ENCODE measurements around the gene RPS2. TPM values are rescaled to one million over a fixed set of nuclear protein-coding genes. Genes with fewer than 3 reads are reported as not detected.
A peak's percentile ranks its signal among the peaks of the same experiment; 100 is the strongest.

RPS2 gene
- total RNA-seq, 1 experiment from 2014 or later: 10,766 TPM

DNA sequence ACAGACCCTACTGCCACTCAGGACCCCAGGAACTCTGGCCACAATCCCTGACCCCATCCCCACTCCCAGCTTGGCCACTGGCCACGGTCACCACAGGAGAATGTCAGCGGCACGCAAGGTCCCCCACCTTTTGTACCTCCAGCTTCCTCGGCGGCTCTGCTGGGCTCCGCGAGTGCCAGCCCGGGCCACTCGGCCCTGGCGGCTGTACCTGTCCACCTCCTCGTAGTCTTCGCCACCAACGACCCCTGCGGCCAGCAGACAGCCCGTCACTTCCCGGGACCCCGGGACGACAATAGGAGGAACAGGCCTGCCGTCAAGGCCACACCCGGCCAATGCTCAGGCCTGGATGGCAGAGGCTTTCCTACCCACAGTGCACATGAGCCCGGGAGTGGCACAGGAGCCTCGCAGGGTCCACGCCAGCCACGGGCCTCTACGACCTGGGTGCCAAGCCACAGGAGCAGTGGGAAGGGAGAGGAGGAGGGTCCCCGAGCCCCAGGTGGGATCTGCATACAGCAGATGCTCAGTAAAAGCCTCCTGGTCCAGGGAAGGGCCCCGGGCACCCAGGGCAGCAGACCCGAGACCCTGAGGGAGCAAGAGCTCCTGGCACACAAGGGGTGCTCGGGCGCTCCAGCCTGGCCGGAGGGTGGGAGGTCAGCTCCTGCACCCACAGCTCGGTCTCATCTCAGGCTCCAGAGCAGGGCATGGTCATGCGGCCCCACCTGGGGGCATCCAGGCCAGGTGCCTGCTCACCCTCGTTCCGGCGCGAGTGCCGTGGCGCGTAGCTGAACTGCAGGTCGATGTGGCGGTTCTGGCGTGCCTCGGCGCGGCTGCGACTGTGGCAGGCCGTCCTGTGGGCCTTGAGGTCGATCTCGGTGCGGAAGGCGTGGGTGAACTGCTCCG lies 37.1 kb upstream of the RPS2 start:
- DNase-seq (ENCODE audit: low read depth): no peak
- in situ Hi-C loops (cut with HindIII; ENCODE audit: low pct_unique_long_range_greater_than_20kb, low sequenced_read_pairs): no loop called here

DNA sequence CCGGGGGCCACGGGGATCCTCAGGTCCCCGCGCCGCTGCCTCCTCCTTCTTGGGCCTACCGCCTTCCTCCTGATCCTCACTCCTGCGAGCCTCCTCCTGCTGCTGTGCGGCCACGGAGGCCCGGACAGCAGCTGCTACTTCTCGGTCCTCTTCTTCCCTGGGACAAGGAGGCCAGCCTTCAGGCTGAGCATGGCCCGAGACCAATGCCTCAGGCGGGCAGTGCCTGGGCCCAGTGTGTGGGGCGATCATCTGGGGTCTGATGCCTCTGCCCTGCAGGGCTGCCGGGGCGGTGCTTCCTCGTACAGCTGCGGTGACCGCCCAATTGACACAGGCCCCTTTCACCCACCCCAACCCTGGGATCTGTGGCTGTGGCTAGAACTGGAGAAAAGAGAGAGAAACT lies 36.4 kb upstream of the RPS2 start:
- in situ Hi-C loops (cut with HindIII; ENCODE audit: low pct_unique_long_range_greater_than_20kb, low sequenced_read_pairs): no loop called here
- no peak for DNase-seq (ENCODE audit: low read depth)

DNA sequence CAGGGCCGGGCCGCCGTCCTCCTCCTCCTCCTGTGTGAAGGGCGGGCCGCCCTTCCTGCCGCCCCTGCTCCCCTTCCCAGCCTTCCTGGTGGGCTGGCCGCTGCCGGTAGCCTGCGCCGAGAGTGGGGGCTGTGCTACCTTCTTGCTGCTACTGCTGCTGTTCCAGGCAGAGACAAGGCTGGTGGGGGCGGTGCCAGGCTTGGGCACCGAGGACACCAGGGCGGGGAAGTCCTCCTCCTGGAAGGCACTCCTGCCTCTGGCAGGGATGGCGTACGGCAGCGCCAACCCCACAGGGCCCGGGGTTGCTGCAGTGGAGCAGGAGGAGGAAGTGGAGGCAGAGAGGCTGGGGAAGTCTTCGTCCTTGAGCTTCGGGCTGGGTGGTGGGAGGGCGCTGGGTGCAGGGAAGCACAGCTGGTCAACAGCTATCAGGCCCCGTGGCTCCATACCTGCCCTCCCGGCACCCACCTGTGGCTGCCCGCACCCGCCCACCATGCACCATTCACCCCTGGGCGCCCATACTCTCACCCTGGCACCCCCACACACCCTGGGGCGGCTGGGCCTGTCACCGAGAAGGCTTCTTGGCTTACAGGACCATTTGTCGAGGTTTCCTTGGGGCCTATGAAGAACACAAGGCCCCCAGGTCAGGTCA lies 35.4 kb upstream of the RPS2 start:
- DNase-seq (ENCODE audit: low read depth): no peak
- in situ Hi-C loops (cut with HindIII; ENCODE audit: low pct_unique_long_range_greater_than_20kb, low sequenced_read_pairs): no loop called here

DNA sequence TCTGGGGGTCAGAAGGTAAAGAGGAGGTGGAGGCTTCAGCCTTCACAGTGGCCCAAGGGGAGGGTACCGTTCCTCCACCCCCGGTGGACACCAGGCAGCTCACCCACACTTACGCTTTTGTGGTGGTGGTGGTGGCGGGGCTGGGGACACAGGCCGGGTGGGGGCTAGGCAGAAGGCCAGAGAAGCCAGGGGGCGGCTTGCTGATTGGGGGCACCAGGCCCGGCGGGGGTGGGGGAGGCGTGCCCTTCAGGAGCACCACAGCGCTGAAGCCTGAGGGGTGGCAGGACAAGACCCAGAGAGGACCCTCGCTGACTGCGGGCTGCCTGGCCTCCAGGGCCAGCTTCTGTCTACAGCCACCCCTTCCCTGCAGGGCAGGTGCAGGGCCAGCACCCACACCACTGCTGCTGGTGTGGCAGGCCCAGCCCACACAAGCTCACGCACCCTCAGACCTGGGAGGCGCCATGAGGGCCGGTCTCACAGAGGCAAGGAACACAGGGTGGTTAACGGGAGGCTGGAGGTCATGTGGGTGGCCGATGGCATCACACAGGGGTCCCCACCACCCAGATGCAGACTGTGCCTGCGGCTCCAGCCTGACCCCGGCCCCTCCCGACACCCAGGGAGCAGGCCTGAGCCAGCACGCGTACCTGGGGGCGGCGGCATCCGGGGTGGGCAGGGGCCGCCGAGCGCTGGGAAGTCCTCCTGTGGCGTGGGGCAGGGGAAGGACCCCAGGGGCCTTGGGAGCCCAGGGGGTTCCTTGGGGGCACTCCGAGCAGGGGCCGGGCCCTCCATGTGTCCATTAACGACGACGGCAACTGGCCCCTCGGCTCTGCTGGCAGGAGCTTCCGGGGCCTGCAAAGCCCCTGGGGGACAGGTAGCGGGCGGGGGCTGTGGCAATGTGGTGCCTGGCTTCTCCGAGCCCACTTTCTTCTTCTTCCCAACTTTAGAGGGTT lies 34.5 kb upstream of the RPS2 start:
- DNase-seq (ENCODE audit: low read depth): no peak
- in situ Hi-C loops (cut with HindIII; ENCODE audit: low pct_unique_long_range_greater_than_20kb, low sequenced_read_pairs): no loop called here

DNA sequence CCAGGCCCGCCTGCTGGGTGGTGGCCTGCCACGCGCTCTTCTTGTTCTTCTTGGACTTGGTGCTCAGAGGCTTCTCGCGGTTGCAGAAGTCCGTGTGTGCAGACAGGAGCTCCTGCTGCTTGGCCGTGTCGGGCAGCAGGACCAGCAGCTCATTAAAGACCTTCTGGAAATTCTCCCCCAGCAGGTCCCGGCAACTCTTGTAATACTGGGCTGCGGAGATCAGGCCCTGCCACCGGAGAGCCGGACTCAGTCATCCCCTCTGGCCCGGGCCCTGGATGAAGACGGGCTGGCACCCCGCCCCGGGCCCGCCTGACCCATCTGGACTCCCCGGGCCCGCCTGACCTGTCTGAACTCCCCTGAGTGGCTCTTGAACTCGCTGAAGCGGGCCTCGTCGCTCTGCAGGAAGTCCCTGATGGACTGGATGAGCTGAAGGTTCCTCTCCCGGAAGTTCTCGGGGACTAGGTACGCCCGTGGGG lies 33.8 kb upstream of the RPS2 start:
- in situ Hi-C loops (cut with HindIII; ENCODE audit: low pct_unique_long_range_greater_than_20kb, low sequenced_read_pairs): no loop called here

DNA sequence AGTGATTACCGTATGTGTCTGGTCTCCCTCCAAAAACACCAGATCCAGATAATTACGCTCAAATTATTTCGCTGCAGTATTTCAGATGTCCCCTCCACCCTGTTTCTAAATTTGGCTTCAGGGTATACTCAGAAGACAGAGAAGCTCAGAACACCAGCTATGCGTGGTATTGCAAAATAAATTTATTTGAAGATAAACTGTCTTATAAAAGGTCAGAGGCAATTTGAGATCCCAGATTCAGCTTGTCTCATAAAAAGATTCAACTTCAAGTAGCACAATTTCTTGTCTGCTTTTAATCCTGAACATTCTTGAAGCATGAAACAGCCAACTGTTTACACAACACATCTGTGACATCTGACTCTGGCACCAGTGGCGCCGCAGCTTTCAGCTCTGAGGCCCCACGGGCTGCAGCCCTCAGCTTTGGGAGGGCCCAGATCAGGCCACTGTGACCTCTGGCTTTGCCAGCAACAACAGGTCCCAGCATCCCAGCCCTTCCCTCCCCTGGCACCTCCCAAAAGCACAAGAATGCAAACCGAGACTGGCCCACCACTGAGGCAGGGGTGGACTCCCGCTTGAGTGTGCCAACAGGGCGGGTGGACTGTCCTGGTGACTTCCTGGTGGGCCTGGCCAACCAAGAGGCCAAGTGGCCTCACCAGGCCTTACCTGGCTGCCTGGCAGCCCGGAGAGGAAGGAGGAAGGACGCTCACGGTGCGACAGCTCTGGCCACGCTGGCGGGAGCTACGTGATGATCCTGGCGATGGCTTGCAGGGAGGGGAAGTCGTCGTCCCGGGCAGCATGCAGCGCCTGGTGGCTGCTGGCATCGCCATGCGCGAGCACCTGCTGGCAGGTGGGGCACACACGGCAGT lies 33.1 kb upstream of the RPS2 start:
- in situ Hi-C loops (cut with HindIII; ENCODE audit: low pct_unique_long_range_greater_than_20kb, low sequenced_read_pairs): no loop called here
- DNase-seq (ENCODE audit: low read depth): peak; percentile 59

More for the DNA sequence above, 33.8 kb upstream of the RPS2 start:
- no peak for DNase-seq (ENCODE audit: low read depth)

DNA sequence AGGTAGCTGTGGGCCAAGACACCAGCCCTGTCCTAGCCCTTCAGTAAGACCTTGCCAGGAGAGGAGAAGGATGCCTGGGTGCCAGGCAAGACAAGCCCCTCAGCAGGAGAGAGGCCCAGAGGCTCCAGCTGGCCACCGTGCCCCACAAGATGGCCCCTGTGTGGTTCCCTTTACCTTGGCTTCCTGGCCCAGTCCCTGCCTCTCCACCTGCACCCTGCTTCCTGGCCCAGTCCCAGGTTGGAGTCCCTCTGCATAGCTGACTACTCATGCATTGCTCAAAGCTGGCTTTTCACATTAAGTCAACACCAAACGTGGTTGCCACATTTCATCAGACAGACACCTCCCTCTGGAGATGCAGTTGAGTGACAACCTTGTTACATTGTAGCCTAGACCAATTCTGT lies 29.1 kb upstream of the RPS2 start:
- peak; percentile 82 for DNase-seq (ENCODE audit: low read depth)
- in situ Hi-C loops (cut with HindIII; ENCODE audit: low pct_unique_long_range_greater_than_20kb, low sequenced_read_pairs): no loop called here

DNA sequence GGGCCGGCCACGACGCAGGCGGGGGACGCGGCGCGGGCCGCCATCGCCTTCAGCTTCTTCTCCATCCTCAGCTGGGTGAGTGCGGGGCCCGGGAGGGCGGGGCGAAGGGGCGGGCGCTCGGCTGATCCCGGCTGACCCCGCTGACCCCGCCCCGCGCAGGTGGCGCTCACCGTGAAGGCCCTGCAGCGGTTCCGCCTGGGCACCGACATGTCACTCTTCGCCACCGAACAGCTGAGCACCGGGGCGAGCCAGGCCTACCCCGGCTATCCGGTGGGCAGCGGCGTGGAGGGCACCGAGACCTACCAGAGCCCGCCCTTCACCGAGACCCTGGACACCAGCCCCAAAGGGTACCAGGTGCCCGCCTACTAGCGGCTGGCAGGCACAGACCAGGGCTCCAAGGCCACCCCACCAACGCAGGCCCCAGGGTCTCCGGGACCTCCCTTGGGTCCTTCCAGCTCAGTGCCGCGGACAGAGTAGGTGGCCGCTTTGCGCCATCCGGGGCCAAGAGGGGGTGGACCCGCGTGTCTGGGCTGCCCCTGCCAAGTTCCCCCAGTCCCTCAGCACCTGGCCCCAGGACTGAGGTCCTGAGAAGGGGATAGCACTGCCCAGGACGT lies 28.2 kb upstream of the RPS2 start:
- DNase-seq (ENCODE audit: low read depth): no peak
- in situ Hi-C loops (cut with HindIII; ENCODE audit: low pct_unique_long_range_greater_than_20kb, low sequenced_read_pairs): no loop called here

DNA sequence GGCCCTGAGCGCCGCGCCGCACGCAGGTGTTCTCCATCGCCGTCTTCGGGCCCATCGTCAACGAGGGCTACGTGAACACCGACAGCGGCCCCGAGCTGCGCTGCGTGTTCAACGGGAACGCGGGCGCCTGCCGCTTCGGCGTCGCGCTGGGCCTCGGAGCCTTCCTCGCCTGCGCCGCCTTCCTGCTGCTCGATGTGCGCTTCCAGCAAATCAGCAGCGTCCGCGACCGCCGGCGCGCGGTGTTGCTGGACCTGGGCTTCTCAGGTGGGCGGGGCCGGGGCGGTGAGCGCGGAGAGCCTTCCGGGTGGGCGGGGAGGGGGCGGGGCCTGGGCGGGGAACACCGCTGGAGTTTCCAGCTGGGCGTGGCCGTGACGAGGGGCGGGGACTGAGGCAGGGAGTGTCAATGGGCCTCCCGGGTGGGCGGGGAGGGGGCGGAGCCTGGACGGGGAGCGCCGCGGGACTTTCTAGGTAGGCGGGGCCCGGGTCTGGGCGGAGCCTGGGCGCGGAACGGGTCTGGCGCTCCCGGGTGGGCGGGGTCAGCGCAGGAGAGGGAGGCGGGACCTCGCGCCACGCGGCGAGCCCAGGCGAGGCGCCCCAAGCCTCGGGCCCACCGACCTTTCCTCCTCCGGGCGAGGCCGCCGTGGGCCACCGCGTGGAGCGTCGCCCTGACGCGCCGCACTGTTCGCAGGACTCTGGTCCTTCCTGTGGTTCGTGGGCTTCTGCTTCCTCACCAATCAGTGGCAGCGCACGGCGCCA lies 27.5 kb upstream of the RPS2 start:
- DNase-seq (ENCODE audit: low read depth): peak; percentile 78
- in situ Hi-C loops (cut with HindIII; ENCODE audit: low pct_unique_long_range_greater_than_20kb, low sequenced_read_pairs): no loop called here

DNA sequence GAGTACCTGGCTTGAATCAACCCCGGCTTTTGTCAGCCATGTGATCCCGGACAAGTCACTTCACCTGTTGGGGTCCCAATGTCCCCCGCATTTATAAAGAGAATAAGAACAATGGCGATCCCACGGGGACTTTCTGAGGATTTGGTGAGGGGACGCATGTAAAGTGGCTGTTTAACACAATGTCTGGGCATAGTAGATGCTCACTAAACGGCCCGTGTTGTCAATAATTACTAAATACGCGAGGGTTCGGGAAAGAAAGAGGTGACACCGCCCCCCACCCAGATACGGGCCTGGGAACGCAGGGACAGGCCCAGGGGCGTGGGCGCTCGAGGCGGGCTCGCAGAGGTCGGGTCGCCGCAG lies 26.9 kb upstream of the RPS2 start:
- in situ Hi-C loops (cut with HindIII; ENCODE audit: low pct_unique_long_range_greater_than_20kb, low sequenced_read_pairs): no loop called here
- DNase-seq (ENCODE audit: low read depth): no peak

DNA sequence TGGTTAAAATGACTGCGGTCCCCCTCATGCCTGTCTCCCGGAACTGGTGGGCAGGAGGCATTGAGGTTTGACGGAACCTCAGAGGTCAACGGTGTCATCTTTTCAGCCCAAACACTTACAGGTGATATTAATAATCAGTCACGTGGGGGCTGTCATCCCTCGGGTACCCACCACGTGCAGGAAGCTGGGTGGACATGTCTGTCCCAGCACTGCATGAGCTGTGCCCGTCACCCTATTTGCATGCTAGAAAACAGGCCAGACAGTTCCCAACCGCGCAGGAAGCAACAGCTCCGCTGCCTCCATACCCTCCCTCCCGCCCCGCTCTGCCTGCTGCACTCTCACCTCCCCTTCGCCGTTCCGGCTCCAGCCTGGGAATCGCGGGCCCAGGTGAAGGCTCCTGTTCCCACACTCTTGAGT lies 26.5 kb upstream of the RPS2 start:
- DNase-seq (ENCODE audit: low read depth): no peak
- in situ Hi-C loops (cut with HindIII; ENCODE audit: low pct_unique_long_range_greater_than_20kb, low sequenced_read_pairs): no loop called here

DNA sequence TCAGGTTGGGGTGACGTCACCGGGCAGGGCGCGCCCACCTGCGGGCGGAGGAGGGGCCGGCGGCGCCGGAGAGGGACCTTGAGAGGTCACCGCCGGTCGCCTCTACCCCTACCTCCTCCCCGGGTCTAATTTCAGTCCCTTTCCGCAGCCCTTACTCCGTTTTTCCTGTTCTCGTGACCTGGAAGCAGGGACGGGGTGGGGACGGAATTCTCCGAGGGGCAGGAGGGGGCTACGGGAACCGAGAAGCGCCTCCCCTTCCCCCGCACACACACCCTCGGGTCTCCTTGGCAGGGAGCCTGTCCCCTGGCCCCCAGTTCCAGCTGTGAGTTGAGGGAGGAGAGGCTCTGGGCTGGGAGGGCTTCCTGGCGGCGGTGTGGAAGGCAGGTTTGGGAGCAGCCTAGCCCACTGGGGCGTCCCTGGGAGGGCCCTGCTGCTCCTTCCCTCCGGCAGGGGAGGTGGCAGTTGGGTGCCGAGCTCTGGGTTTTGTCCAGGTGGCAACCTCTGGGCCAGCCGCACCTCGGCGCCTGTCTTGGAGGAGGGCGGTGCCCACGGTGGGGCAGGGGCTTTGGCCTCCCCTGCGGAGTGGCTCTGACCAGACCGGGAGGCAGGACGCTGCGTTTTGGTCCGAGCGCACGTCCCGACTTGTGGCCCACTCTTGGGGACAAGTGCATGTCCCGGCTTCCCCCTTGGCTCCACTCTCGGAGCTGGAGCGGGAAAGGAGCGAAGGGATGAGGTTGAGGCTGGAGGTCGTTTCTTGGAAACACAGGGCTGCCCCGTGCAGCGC lies 25.9 kb upstream of the RPS2 start:
- peak; percentile 45 for DNase-seq (ENCODE audit: low read depth)
- in situ Hi-C loops (cut with HindIII; ENCODE audit: low pct_unique_long_range_greater_than_20kb, low sequenced_read_pairs): no loop called here

DNA sequence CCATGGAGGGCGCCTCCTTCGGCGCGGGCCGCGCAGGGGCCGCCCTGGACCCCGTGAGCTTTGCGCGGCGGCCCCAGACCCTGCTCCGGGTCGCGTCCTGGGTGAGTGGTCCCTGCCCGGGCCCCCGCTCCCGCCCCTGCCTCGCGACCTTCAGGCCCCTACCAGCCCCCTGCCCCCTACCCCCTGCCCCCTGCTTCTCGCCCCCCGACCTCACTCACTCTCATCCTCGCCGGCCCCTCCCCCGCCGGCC lies 25.4 kb upstream of the RPS2 start:
- DNase-seq (ENCODE audit: low read depth): no peak
- in situ Hi-C loops (cut with HindIII; ENCODE audit: low pct_unique_long_range_greater_than_20kb, low sequenced_read_pairs): no loop called here

DNA sequence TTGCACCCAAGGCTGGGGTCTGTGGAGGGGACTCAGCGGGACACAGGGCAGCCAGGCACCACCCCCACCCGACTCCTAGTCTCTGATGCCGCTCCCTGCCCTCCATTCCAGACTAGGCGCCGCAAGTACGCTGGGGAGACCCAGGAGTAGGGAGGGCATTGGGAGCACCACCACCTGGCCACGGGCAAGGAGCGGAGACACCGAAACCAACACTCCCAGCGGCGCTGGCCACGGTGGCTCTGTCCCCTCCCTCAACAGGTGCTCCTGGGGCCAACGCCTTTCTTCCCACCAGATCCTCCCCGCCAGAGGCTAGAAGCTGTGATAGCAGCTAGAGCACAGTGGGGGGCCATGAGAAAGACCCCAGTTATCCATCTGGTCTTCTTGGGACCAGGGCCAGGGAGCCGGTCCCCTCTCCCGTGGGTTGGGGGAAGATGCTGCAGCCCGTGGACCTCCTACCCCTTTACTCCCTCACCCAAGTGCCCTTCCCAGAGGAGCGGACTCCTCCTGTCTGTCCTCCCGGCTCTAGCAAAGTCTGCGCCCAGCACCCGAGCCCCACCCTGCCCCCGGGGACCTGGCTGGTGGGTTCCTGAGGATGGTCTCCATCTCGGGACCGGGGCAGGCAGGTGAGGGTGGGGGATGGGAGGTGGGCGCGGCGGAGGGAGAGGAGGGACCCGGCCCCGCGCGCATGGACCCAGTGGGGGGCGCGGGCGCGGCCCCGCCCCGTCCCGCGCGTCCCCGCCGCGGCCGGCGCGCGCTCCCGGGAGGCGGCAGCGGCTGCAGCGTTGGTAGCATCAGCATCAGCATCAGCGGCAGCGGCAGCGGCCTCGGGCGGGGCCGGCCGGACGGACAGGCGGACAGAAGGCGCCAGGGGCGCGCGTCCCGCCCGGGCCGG lies 24.8 kb upstream of the RPS2 start, which contains the start of gene SYNGR3:
Gene SYNGR3, plus strand, starts transcription at position 762 of the 892 bp plus-strand sequence. CDS start 133 bp downstream, outside the sequence.
- DNase-seq (ENCODE audit: low read depth): no peak
- in situ Hi-C loops (cut with HindIII; ENCODE audit: low pct_unique_long_range_greater_than_20kb, low sequenced_read_pairs): no loop called here

DNA sequence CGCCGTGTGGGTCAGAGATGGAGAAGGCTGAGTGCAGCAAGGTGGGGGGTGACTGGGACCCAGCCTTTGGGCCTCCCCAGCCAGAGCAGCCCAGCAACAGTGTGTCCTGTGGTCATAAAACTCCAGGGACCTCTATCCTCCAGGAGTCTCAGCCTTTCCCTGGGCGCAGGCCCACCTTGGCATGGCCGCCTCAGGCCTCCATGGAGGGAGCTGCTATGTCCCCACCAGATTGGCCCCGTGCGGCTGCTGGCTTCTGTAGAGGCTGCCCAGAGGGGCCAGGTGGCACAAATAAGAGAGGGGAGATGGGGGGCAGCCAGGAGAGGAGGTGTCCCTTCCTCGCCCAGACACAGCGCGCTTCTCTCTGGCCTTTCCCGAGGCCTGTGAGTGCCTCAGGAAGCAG lies 22.6 kb upstream of the RPS2 start:
- DNase-seq (ENCODE audit: low read depth): no peak

More for the DNA sequence above, 22.6 kb upstream of the RPS2 start:
- in situ Hi-C loops (cut with HindIII; ENCODE audit: low pct_unique_long_range_greater_than_20kb, low sequenced_read_pairs): no loop called here

Data from Caki2 (cell line).